8988T (cell line): ENCODE results near the gene MKNK1.

Experiments
- DNase-seq: peaks from one replicate; pipeline ENCODE4 v3.0.0; 2011

MKNK1 gene

GRCh38 chr1:46618754-46619415 lies 14.8 kb upstream of the MKNK1 start:
- no peak for DNase-seq

- DNase-seq, result no peak
Observed at GRCh38 chr1:46617833-46618232, 13.8 kb upstream of the MKNK1 start.

- no peak for DNase-seq
Observed at GRCh38 chr1:46617108-46617800, 13.2 kb upstream of the MKNK1 start.

- DNase-seq, result peak; percentile 43
Observed at GRCh38 chr1:46616277-46617107, 12.4 kb upstream of the MKNK1 start, which contains the start of gene MOB3C. Gene MOB3C, minus strand, starts transcription at chr1:46616811. Its CDS starts 3,490 bp downstream, at chr1:46613321.

- DNase-seq, result no peak
Observed at GRCh38 chr1:46615735-46616134, 11.7 kb upstream of the MKNK1 start.

GRCh38 chr1:46615088-46615487 lies 11.0 kb upstream of the MKNK1 start:
- DNase-seq, result no peak

GRCh38 chr1:46614604-46614984 lies 10.5 kb upstream of the MKNK1 start:
- no peak for DNase-seq

- no peak for DNase-seq
Observed at GRCh38 chr1:46613661-46614603, 9.9 kb upstream of the MKNK1 start.

- DNase-seq, result no peak
Observed at GRCh38 chr1:46612937-46613660, 9.0 kb upstream of the MKNK1 start.

GRCh38 chr1:46611691-46612221 lies 7.7 kb upstream of the MKNK1 start:
- DNase-seq, result no peak

GRCh38 chr1:46607345-46608130 lies 3.5 kb upstream of the MKNK1 start:
- no peak for DNase-seq

GRCh38 chr1:46606255-46606965 lies 2.3 kb upstream of the MKNK1 start:
- DNase-seq, result no peak

- DNase-seq, result no peak
Observed at GRCh38 chr1:46605232-46605631, 1.2 kb upstream of the MKNK1 start.

- DNase-seq, result no peak
Observed at GRCh38 chr1:46603481-46603857, 599 bp downstream of the MKNK1 start.

- DNase-seq, result no peak
Observed at GRCh38 chr1:46601257-46602007, 2.6 kb downstream of the MKNK1 start.

- DNase-seq, result no peak
Observed at GRCh38 chr1:46599059-46599970, 4.8 kb downstream of the MKNK1 start.

- no peak for DNase-seq
Observed at GRCh38 chr1:46596846-46597245, 7.2 kb downstream of the MKNK1 start.

- no peak for DNase-seq
Observed at GRCh38 chr1:46596036-46596435, 8.0 kb downstream of the MKNK1 start.
